ENCODE data around the gene PTGDR2. TPM values are rescaled to one million over a fixed set of nuclear protein-coding genes. Genes with fewer than 3 reads are reported as not detected.

The PTGDR2 gene
- total RNA-seq, 1 donor from 2014 or later: 2.6 TPM

DNA sequence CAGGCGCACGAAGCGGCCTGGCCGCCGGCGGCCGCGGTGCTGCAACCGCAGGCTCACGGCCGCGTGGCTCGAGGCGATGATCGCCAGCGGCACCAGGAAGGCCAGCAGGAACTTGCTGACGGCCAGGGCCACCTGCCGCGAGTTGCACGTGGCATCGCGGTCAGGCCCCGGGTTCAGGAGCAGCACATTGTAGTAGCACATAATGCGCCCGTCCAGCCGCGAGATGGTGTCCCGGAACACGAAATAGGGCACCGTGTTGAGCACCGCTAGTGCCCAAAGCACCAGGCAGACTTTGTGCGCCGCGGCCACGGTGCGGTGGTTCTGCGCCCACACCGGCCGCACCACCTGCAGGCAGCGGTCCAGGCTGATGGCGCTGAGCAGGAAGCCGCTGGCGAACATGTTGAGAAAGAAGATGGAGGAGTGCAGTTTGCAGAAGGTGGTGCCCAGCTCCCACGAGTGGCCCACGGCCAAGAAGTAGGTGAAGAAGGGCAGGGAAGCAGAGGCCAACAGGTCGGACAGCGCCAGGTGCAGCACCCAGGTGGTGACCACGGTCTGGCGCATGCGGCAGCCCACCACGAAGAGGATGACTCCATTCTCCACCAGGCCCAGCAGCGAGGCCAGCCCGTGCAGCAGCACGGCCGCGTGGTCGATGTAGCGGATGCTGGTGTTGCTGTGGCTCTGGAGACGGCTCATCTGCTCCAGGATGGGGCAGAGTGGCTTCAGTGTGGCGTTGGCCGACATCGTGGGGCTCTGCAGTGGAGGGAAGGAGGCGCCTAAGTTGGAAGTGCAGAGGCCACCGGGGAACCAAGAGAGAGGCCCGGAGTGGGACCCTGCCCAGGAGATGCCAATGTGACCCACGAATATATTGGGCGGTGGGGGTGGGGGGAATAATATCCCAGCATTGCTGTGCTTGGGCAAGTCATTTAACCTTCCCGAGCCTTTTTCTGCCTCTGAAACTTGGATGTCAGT lies 2.5 kb downstream of the PTGDR2 start:
- Mint-ChIP-seq H3K4me1 (ENCODE audit: unreplicated experiment) (peaks cover 16% of the 10 kb centered on the region), H3K36me3 (peaks cover 11% of the 10 kb centered on the region), H3K27ac (no peak overlapping the region), H3K27me3 (peaks cover 3% of the 10 kb centered on the region), H3K4me3 (no peak overlapping the region), H3K9me3 (no peaks in the 10 kb centered on the region)
- TF ChIP-seq, protein P1, sequence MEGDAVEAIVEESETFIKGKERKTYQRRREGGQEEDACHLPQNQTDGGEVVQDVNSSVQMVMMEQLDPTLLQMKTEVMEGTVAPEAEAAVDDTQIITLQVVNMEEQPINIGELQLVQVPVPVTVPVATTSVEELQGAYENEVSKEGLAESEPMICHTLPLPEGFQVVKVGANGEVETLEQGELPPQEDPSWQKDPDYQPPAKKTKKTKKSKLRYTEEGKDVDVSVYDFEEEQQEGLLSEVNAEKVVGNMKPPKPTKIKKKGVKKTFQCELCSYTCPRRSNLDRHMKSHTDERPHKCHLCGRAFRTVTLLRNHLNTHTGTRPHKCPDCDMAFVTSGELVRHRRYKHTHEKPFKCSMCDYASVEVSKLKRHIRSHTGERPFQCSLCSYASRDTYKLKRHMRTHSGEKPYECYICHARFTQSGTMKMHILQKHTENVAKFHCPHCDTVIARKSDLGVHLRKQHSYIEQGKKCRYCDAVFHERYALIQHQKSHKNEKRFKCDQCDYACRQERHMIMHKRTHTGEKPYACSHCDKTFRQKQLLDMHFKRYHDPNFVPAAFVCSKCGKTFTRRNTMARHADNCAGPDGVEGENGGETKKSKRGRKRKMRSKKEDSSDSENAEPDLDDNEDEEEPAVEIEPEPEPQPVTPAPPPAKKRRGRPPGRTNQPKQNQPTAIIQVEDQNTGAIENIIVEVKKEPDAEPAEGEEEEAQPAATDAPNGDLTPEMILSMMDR (conservative IDR thresholded peaks at IDR 0.05): no peak
- no peak for DNase-seq (ENCODE audit: extremely low spot score, unreplicated experiment)

DNA sequence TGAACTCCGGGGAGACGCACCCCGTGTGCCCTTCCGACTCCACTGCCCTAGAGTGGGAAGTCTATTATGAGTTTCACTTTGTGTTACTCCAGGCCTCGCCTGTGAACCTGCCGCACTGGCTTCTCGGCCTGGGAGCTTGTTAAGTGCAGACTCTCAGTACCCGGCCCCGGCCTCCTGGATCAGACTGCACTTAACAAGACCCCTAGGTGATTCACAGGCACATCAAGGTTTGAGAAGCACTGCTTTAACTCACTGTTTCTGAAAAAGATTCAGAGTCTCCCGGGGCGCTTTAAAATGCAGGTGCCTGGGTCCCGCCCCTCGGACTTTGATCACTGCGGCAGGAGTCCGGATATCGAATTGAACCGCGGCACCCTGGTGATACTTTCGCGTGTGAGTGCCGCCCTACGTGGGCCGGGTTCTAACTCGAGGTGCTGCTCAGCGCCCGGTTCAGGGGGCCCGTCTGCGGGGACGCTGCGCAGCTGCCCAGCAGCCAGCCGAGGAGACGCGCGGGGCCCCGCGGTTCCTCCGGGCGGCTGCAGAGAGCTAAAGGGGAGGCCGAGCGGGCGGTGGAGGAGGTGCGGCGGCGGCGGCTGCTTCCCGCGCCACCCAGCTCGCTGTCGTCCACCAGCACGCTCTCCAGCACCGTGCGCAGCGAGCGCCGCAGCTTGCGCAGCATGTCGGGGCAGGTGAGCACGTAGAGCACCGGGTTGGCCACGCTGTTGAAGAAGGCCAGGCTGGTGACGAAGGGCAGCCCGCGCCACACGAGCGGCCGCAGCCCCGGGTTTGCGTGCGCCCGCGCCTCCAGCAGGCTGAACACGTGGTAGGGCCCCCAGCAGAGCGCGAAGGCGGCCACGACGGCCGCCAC lies 3.4 kb downstream of the PTGDR2 start:
- peaks cover 3% of the 10 kb centered on the region for H3K27me3 Mint-ChIP-seq

DNA sequence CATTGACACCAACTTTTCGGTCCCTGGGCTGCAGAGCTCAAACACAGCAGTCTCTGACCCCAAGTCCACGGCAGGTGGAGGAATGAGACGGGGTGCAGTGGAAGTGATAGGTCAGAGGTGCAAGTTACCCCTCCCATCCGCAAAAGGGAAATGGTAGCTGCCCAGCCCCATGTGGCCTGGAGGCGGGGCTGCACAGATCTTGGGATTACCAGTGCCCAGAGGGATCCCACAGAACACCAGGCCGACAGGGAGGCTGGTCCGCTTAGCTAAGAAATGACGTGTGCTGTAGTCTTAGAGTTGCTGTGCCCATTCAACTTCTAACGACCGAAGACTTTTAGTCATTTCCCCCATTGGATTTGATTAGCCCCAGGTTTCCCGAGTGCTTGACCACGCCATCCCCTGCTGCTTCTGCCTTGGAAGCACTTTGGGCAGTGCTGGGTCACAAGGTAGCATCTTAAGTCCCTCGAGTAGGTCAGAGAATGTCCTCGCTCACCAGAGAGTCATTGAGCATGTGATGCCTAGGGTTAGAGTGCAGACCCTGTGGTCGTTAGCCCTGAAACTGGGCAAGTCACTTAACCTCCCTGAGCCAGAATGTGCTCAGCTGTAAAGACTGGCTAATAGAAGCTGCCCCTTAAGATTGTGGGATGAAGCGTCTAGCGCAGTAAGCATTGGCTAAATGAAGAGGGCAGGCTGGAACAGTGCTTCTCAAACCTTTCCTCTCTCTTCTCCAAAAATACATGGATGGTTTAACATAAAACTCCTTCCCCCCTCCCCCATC lies 4.2 kb downstream of the PTGDR2 start:
- Mint-ChIP-seq H3K9me3 (no peaks in the 10 kb centered on the region), H3K4me3 (no peak overlapping the region), H3K27ac (no peak overlapping the region), H3K4me1 (ENCODE audit: unreplicated experiment) (peaks cover 12% of the 10 kb centered on the region), H3K36me3 (peaks cover 11% of the 10 kb centered on the region), H3K27me3 (peaks cover 3% of the 10 kb centered on the region)
- TF ChIP-seq, protein P1 (conservative IDR thresholded peaks at IDR 0.05): no peak
- DNase-seq (ENCODE audit: extremely low spot score, unreplicated experiment): no peak

More for the DNA sequence above, 3.4 kb downstream of the PTGDR2 start:
- TF ChIP-seq, protein P1 (conservative IDR thresholded peaks at IDR 0.05): no peak
- Mint-ChIP-seq H3K4me1 (ENCODE audit: unreplicated experiment) (peaks cover 12% of the 10 kb centered on the region), H3K9me3 (no peaks in the 10 kb centered on the region), H3K36me3 (peaks cover 11% of the 10 kb centered on the region), H3K4me3 (no peak overlapping the region), H3K27ac (no peak overlapping the region)
- no peak for DNase-seq (ENCODE audit: extremely low spot score, unreplicated experiment)

DNA sequence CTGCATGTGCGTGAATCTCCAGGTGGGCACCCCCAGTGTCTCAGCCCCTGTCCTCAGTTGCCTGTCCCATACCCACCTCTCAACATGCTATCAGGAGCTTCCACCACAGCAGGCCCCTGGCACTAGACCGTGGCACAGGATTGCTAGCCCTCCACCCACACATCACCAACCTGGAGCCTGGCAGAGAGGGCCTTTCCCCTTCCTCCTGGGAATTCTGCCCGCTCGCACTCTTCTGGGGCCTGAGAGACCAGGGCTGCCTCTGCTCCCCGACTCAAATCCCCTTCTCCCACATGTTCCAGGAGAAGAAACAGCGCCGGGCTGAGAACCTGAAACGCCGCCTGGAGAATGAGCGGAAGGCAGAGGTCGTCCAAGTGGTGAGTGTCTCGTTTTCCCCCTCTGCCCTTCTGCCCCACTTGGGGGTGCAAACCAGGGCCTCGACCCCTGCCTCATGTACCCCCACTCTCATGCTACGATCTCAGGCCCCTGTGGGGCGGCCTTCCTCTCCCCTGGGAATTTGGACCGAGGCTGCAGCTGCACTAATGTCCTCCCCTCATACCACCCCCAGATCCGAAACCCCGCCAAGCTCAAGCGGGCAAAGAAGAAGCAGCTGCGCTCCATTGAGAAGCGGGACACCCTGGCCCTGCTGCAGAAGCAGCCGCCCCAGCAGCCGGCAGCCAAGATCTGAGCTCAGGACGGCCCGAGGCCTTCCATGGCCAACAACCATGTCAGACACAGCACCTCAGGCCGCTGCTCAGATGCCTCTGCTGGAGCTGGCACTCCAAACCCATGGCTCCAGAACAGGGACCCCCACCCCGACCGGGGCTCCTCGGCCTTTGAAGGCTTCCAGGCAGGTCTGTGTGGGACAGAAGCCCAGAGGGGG lies 5.9 kb downstream of the PTGDR2 start:
- Mint-ChIP-seq H3K36me3 (peaks cover 11% of the 10 kb centered on the region), H3K4me3 (no peak overlapping the region), H3K4me1 (ENCODE audit: unreplicated experiment) (peaks cover 7% of the 10 kb centered on the region), H3K27me3 (no peaks in the 10 kb centered on the region), H3K27ac (no peak overlapping the region), H3K9me3 (no peaks in the 10 kb centered on the region)
- TF ChIP-seq, protein P1 (conservative IDR thresholded peaks at IDR 0.05): no peak
- no peak for DNase-seq (ENCODE audit: extremely low spot score, unreplicated experiment)
